Measurements from ENCODE around the gene ULBP1.

DNA sequence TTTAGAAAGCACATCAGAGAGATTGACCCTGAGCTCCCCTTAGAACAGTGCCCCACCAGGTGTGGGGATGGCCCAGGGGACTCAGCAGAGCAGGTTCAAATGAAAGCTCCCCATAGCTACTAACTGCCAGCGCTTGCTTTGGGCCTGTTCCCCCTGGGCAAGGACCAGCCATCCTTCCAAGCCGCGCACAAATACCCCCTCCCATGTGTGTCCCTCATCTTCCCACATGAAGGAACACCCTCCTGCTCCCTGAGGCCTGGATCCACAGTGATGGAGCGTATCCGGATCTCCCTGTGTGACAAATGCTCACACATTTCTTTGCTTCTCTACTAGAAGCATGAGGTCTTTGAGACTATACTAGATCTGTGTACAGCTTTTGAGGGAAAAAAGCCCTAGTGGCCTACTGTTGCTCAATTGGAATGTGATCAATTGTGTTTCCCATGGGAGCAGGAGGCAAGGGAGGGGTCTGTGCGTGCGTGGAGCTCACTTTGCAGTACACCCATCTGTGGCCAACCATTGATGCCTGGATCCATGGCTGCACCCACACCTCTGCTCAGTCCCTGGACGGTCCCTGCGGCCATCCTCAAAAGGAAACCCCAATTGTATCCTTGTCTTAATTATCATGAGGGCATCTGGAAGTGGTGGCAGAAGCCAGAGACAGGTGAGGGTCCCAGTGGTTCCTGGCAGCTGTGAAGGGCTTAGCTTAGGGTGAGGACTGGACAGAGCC is 39.4 kb upstream of the ULBP1 start:
- no peak for TF ChIP-seq REST (IDR thresholded peaks at IDR 0.05; ENCODE audit: insufficient read depth in 1 of 2, low read depth in 2 of 2, low read length in 1 of 2)
- TF ChIP-seq POLR2AphosphoS5 (IDR thresholded peaks at IDR 0.05; ENCODE audit: low read depth, low read length) = no peak
- TF ChIP-seq, protein P1, sequence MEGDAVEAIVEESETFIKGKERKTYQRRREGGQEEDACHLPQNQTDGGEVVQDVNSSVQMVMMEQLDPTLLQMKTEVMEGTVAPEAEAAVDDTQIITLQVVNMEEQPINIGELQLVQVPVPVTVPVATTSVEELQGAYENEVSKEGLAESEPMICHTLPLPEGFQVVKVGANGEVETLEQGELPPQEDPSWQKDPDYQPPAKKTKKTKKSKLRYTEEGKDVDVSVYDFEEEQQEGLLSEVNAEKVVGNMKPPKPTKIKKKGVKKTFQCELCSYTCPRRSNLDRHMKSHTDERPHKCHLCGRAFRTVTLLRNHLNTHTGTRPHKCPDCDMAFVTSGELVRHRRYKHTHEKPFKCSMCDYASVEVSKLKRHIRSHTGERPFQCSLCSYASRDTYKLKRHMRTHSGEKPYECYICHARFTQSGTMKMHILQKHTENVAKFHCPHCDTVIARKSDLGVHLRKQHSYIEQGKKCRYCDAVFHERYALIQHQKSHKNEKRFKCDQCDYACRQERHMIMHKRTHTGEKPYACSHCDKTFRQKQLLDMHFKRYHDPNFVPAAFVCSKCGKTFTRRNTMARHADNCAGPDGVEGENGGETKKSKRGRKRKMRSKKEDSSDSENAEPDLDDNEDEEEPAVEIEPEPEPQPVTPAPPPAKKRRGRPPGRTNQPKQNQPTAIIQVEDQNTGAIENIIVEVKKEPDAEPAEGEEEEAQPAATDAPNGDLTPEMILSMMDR (IDR thresholded peaks at IDR 0.05) = no peak
- no peak for TF ChIP-seq TCF7L2 (IDR thresholded peaks at IDR 0.05; ENCODE audit: low read depth, low read length)
